HAP-1 (cell line): Measurements from ENCODE around the gene ZSCAN30.

Experiments
- DNase-seq, 2 experiments: peaks; one replicate each; pipeline ENCODE4 v3.0.0-alpha.2; 2016 to 2020; ENCODE audit warnings: low spot score in 2 of 2
- H3K27me3 ChIP-seq: fragments of 250-450 bp; sonication (Bioruptor Pico); 2 replicates; pipeline ENCODE4 v1.5.1; 2020; ENCODE audit warnings: low read depth, mild to moderate bottlenecking, moderate library complexity
- H3K36me3 ChIP-seq: fragments of 250-450 bp; sonication (Bioruptor Pico); replicated peaks from 2 replicates; pipeline ENCODE4 v1.5.1; 2020; ENCODE audit warnings: mild to moderate bottlenecking
- H3K4me1 ChIP-seq: fragments of 250-450 bp; sonication (Bioruptor Pico); 2 replicates; pipeline ENCODE4 v1.5.1; 2020; ENCODE audit warnings: mild to moderate bottlenecking
- H3K4me3 ChIP-seq: fragments of 250-450 bp; sonication (Bioruptor Pico); 2 replicates; pipeline ENCODE4 v1.5.1; 2020; ENCODE audit warnings: mild to moderate bottlenecking, moderate library complexity
- H3K9me3 ChIP-seq: fragments of 250-450 bp; sonication (Bioruptor Pico); 2 replicates; pipeline ENCODE4 v1.5.1; 2020; ENCODE audit warnings: mild to moderate bottlenecking, moderate library complexity
- in situ Hi-C: fragments of 300-500 bp; cut with MboI; formaldehyde crosslinking; loops from 3 replicates; pipeline ENCODE4 v1.14.3; 2020; ENCODE audit warnings: low sequenced_read_pairs, inconsistent platforms, mixed read lengths

The ZSCAN30 gene

DNA sequence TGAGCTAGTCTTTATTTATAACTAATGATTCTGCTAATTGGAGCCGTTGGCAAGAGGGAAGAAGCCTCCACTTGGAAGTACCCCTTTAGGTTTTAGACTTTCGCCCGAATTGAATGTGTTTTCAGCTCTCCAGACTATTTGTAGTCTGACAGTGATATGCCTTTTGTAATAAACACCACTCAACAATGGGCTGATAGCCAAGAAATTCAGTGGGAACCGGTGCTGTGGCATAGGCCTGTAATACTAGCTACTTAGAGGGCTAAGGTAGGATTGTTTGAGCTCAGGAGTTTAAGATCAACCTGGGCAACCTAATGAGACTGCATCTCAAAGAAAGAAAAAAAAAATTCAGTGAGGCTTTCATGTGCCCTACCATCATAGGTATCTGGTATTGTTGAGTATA is 13.6 kb upstream of the ZSCAN30 start:
- Histone ChIP-seq H3K9me3 (peaks cover 24% of the 10 kb centered on the region), H3K36me3 (peaks cover 19% of the 10 kb centered on the region), H3K27me3 (no peaks in the 10 kb centered on the region; the same call in 1 of the 2 replicates), H3K4me1 (no peaks in the 10 kb centered on the region), H3K4me3 (no peak overlapping the region)
- no peak for DNase-seq
- in situ Hi-C loops: no loop called here

DNA sequence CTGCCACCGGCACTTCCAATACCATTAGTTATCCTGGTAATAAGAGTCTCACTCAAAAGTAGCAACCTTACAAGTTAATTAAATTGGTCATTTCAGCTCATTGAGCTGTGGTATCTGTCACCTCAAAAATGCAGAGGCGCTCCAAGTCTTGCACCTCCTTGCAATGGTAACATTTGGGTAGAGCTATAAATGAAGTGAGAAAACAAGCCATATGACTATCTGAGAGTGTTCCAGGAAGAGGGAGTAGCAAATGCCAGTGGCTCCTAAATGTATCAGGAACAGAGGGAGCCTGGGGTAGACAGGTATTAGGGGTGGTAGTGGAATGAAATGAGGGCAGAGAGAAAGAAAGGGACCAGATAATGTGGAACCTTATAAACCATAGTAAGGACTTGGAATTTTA is 6.0 kb upstream of the ZSCAN30 start:
- no peak for DNase-seq
- Histone ChIP-seq H3K4me1 (peaks cover 3% of the 10 kb centered on the region; the same call in 1 of the 2 replicates), H3K4me3 (no peak overlapping the region), H3K36me3 (0 out of 2 replicates have a peak, but pooled peaks cover 7% of the 10 kb centered on the region), H3K9me3 (peaks cover 4% of the 10 kb centered on the region; the same call in 1 of the 2 replicates), H3K27me3 (no peaks in the 10 kb centered on the region; the same call in 1 of the 2 replicates)
- in situ Hi-C loops: no loop called here

DNA sequence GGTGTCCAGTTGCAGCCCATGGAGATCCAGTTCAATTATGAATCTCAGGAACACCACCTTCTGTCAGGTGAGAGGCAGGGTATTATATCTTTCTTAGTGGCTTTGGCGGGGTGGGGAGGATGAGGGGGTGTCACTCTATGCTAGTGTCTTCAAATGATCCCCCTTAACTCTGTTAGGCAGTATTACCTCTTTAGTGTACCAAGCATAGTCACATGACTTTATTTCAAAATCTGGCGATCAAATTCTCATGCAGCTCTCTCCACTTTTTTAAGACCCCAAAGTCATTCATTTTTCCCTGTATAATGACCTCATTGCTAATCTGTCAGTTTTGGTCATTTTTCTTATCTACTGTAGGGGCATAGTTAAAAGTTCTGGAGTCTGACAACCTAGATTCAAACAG is 1.1 kb upstream of the ZSCAN30 start:
- Histone ChIP-seq H3K4me1 (peaks cover 5% of the 10 kb centered on the region; the same call in 1 of the 2 replicates), H3K36me3 (0 out of 2 replicates have a peak, but pooled peaks cover 7% of the 10 kb centered on the region), H3K9me3 (no peaks in the 10 kb centered on the region), H3K27me3 (no peaks in the 10 kb centered on the region), H3K4me3 (peak overlapping the region; percentile 83)
- in situ Hi-C loops: no loop called here
- DNase-seq: no peak

GRCh38 chr18:35289727-35290093 is 319 bp downstream of the ZSCAN30 start:
- Histone ChIP-seq H3K4me3 (peak overlapping the region; percentile 83), H3K27me3 (no peaks in the 10 kb centered on the region), H3K4me1 (peaks cover 5% of the 10 kb centered on the region; the same call in 1 of the 2 replicates), H3K9me3 (no peaks in the 10 kb centered on the region), H3K36me3 (0 out of 2 replicates have a peak, but pooled peaks cover 3% of the 10 kb centered on the region)
- in situ Hi-C loops: no loop called here
- peak in 1 of 2 experiments; percentile 18 for DNase-seq

DNA sequence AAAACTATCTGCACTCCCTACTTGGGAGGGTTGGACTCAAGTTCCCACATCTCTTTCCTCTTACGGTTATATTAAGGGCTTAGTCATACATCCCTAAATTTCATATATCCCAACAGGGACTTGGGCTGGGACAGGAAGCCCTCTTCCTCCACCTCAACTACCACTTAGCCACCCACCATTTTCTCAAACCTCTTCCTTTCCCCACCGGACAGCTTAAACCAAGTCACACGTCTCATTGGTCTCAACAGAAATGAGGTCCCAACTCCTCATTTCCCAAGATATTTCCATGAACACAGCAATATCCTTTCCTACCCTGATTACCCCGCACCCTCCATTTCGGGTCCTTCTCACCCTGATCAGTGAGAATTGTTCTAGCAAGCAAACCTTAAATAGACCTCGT is 736 bp downstream of the ZSCAN30 start:
- no peaks in the 10 kb centered on the region for H3K27me3 ChIP-seq
- peak overlapping the region; percentile 83 for H3K4me3 ChIP-seq
- H3K9me3 ChIP-seq: no peaks in the 10 kb centered on the region
- peak in 1 of 2 experiments; percentile 16 for DNase-seq
- H3K4me1 ChIP-seq: peaks cover 5% of the 10 kb centered on the region; the same call in 1 of the 2 replicates
- H3K36me3 ChIP-seq: no peaks in the 10 kb centered on the region
- in situ Hi-C loops: no loop called here

- no peaks in the 10 kb centered on the region for H3K27me3 ChIP-seq
- no peak overlapping the region for H3K4me3 ChIP-seq
- in situ Hi-C loops: no loop called here
- H3K4me1 ChIP-seq: no peaks in the 10 kb centered on the region
- H3K36me3 ChIP-seq: no peaks in the 10 kb centered on the region
- no peak for DNase-seq
- H3K9me3 ChIP-seq: no peaks in the 10 kb centered on the region
Measured at GRCh38 chr18:35284841-35285240, 5.2 kb downstream of the ZSCAN30 start.

- Histone ChIP-seq H3K4me3 (no peak overlapping the region), H3K36me3 (no peaks in the 10 kb centered on the region), H3K9me3 (peaks cover 2% of the 10 kb centered on the region; the same call in 1 of the 2 replicates), H3K27me3 (no peaks in the 10 kb centered on the region), H3K4me1 (no peaks in the 10 kb centered on the region)
- no peak for DNase-seq
- in situ Hi-C loops: no loop called here
Measured at GRCh38 chr18:35283923-35284794, 5.9 kb downstream of the ZSCAN30 start.

- Histone ChIP-seq H3K4me1 (no peaks in the 10 kb centered on the region), H3K36me3 (no peaks in the 10 kb centered on the region), H3K4me3 (no peak overlapping the region), H3K9me3 (peaks cover 8% of the 10 kb centered on the region), H3K27me3 (no peaks in the 10 kb centered on the region)
- no peak for DNase-seq
- in situ Hi-C loops: no loop called here
Measured at GRCh38 chr18:35282353-35282752, 7.7 kb downstream of the ZSCAN30 start.

- no peaks in the 10 kb centered on the region for H3K4me1 ChIP-seq
- no peaks in the 10 kb centered on the region for H3K27me3 ChIP-seq
- DNase-seq: no peak
- peaks cover 8% of the 10 kb centered on the region for H3K9me3 ChIP-seq
- in situ Hi-C loops: no loop called here
- H3K4me3 ChIP-seq: no peak overlapping the region
- H3K36me3 ChIP-seq: no peaks in the 10 kb centered on the region
Measured at GRCh38 chr18:35278969-35279368, 11.1 kb downstream of the ZSCAN30 start.

DNA sequence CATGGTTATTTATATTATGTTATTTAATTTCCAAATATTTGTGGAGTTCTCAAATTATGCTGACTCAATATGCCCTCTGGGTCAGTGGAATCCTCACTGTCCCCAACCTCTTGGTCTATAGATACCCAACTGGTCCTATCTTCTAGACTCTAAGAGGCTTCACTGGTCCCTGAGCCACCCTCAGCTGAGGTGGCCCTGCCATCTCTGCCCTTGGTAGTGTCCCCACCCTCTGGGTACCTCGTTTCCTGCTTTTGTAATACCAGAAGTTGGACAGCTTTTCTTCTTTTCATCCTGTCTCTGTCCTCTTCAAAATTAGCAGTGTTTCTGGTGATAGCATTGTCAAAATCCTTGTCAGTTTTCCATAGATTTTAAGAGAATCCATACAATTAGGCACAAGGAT is 11.9 kb downstream of the ZSCAN30 start:
- DNase-seq: no peak

DNA sequence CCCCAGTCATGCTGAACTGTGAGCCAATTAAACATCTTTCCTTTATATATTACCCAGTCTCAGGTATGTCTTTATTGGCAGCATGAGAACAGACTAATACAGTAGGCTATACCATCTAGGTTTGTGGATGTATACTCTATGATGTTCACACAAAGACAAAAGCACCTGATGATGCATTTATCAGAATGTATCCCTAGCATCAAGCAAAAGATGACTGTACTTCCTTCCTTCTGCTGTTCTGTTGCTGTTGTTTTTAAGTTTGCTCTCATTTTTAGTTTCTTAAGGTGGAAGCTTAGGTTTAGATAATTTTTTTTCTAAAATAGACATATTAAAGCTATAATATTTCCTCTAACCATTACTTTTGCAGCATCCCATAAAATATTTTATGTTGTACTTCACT is 12.4 kb downstream of the ZSCAN30 start:
- no peaks in the 10 kb centered on the region for H3K4me1 ChIP-seq
- peaks cover 8% of the 10 kb centered on the region for H3K9me3 ChIP-seq
- in situ Hi-C loops: no loop called here
- no peaks in the 10 kb centered on the region for H3K36me3 ChIP-seq
- H3K4me3 ChIP-seq: no peak overlapping the region
- H3K27me3 ChIP-seq: no peaks in the 10 kb centered on the region
- no peak for DNase-seq

More for the DNA sequence above, 11.9 kb downstream of the ZSCAN30 start:
- H3K36me3 ChIP-seq: no peaks in the 10 kb centered on the region
- no peak overlapping the region for H3K4me3 ChIP-seq
- in situ Hi-C loops: no loop called here
- H3K4me1 ChIP-seq: no peaks in the 10 kb centered on the region
- peaks cover 8% of the 10 kb centered on the region for H3K9me3 ChIP-seq
- H3K27me3 ChIP-seq: no peaks in the 10 kb centered on the region

GRCh38 chr18:35276267-35276666 is 13.8 kb downstream of the ZSCAN30 start:
- peaks cover 8% of the 10 kb centered on the region for H3K9me3 ChIP-seq
- H3K27me3 ChIP-seq: no peaks in the 10 kb centered on the region
- DNase-seq: no peak
- no peaks in the 10 kb centered on the region for H3K36me3 ChIP-seq
- in situ Hi-C loops: no loop called here
- H3K4me1 ChIP-seq: no peaks in the 10 kb centered on the region
- H3K4me3 ChIP-seq: no peak overlapping the region

DNA sequence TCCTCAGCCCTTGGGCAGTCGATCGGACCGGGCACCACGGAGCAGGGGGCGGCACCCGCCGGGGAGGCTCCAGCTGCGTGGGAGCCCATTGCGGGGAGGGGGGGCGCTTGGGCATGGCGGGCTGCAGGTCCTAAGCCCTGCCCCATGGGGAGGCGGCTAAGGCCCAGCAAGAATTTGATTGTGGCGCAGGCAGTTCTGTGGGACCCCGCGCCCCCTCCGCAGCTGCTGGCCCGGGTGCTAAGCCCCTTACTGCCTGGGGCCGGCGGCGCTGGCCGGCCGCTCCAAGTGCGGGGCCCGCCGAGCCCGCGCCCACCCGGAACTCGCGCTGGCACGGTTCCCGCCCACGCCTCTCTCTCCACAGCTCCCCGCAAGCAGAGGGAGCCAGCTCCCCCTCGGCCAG is 18.4 kb downstream of the ZSCAN30 start:
- no peaks in the 10 kb centered on the region for H3K4me1 ChIP-seq
- H3K36me3 ChIP-seq: no peaks in the 10 kb centered on the region
- in situ Hi-C loops: no loop called here
- DNase-seq: no peak
- no peak overlapping the region for H3K4me3 ChIP-seq
- H3K9me3 ChIP-seq: no peaks in the 10 kb centered on the region
- H3K27me3 ChIP-seq: no peaks in the 10 kb centered on the region

DNA sequence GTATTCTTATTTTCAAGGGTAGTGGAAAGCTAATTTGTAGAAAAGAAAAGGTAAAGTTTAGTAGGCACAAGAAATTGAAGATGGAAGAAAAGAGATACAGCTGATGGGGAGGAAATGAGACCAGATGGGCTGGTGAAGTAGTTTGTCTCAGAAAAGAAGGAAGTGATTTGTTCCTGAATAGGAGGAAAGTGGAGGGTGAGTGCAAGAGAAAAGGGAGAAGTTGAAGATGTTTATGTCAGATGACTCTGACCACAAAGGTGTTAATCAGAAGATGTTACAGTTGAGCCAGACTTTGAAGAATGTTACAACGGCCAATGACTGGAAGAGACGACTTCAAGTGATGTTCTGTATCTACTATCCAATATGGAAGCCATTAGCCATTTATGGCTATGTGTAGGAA is 21.2 kb downstream of the ZSCAN30 start:
- in situ Hi-C loops: no loop called here
- Histone ChIP-seq H3K9me3 (no peaks in the 10 kb centered on the region), H3K27me3 (no peaks in the 10 kb centered on the region), H3K36me3 (no peaks in the 10 kb centered on the region), H3K4me3 (no peak overlapping the region), H3K4me1 (no peaks in the 10 kb centered on the region)
- DNase-seq: no peak
